HEK293T (cell line): ENCODE measurements around the gene EPSTI1.
"Not testable (repeated sequence)": the region's sequence is repeated elsewhere in the genome, so short reads cannot be mapped to it uniquely, and the experiment has no call there.

Experiments used
- CTCF ChIA-PET: fragments of 350-600 bp; formaldehyde crosslinking; extraction: SDS; loops from one replicate; lab custom pipeline; 2021; ENCODE audit warnings: antibody characterized with exemption, inconsistent platforms; lab: Yijun Ruan, JAX
- POLR2A ChIA-PET: fragments of 350-600 bp; formaldehyde crosslinking; extraction: SDS; loops from one replicate; lab custom pipeline; 2020; ENCODE audit warnings: antibody characterized with exemption, inconsistent platforms; lab: Yijun Ruan, JAX
- DNase-seq: peaks from one replicate; pipeline ENCODE4 v3.0.0; 2012; ENCODE audit warnings: mixed read lengths; ENCODE audit errors: extremely low spot score
- ARNT ChIP-seq: fragments of 450-650 bp; IDR thresholded peaks from 2 replicates; pipeline ENCODE4 v1.6.1; 2017; ENCODE audit warnings: mild to moderate bottlenecking
- BHLHE40 ChIP-seq: fragments of 450-650 bp; IDR thresholded peaks from 2 replicates; pipeline ENCODE4 v1.6.1; 2016; ENCODE audit warnings: mild to moderate bottlenecking, moderate library complexity, borderline replicate concordance
- CTBP1 ChIP-seq: fragments of 450-650 bp; IDR thresholded peaks from 2 replicates; pipeline ENCODE4 v1.6.1; 2016; ENCODE audit warnings: borderline replicate concordance
- ELF4 ChIP-seq: fragments of 450-650 bp; IDR thresholded peaks from 2 replicates; pipeline ENCODE4 v1.6.1; 2017; ENCODE audit warnings: antibody characterized with exemption
- FOXA1 ChIP-seq: fragments of 450-650 bp; IDR thresholded peaks from 2 replicates; pipeline ENCODE4 v1.6.1; 2016; ENCODE audit warnings: mild to moderate bottlenecking
- FOXK2 ChIP-seq: fragments of 450-650 bp; IDR thresholded peaks from 2 replicates; pipeline ENCODE4 v1.6.1; 2016; ENCODE audit warnings: mild to moderate bottlenecking
- FOXM1 ChIP-seq: fragments of 450-650 bp; IDR thresholded peaks from 2 replicates; pipeline ENCODE4 v1.6.1; 2017; ENCODE audit warnings: mild to moderate bottlenecking, borderline replicate concordance
- HDGF ChIP-seq: fragments of 450-650 bp; IDR thresholded peaks from 2 replicates; pipeline ENCODE4 v1.6.1; 2017; ENCODE audit warnings: antibody characterized with exemption, borderline replicate concordance
- L3MBTL2 ChIP-seq: fragments of 450-650 bp; conservative IDR thresholded peaks from 2 replicates; pipeline ENCODE4 v1.6.1; 2016; ENCODE audit warnings: mild to moderate bottlenecking
- LEF1 ChIP-seq: fragments of 450-650 bp; IDR thresholded peaks from 2 replicates; pipeline ENCODE4 v1.6.1; 2017; ENCODE audit warnings: mild to moderate bottlenecking, borderline replicate concordance
- NFRKB ChIP-seq: fragments of 450-650 bp; IDR thresholded peaks from 2 replicates; pipeline ENCODE4 v1.6.1; 2016; ENCODE audit warnings: mild to moderate bottlenecking, moderate library complexity
- PKNOX1 ChIP-seq: fragments of 450-650 bp; IDR thresholded peaks from 2 replicates; pipeline ENCODE4 v1.6.1; 2016
- SP1 ChIP-seq: fragments of 450-650 bp; IDR thresholded peaks from 2 replicates; pipeline ENCODE4 v1.6.1; 2017
- SUZ12 ChIP-seq: fragments of 450-650 bp; IDR thresholded peaks from 2 replicates; pipeline ENCODE4 v1.6.1; 2016; ENCODE audit warnings: mild to moderate bottlenecking
- TARDBP ChIP-seq: fragments of 450-650 bp; IDR thresholded peaks from 2 replicates; pipeline ENCODE4 v1.6.1; 2016
- ZNF384 ChIP-seq: fragments of 450-650 bp; IDR thresholded peaks from 2 replicates; pipeline ENCODE4 v1.6.1; 2016

Gene EPSTI1, protein sequence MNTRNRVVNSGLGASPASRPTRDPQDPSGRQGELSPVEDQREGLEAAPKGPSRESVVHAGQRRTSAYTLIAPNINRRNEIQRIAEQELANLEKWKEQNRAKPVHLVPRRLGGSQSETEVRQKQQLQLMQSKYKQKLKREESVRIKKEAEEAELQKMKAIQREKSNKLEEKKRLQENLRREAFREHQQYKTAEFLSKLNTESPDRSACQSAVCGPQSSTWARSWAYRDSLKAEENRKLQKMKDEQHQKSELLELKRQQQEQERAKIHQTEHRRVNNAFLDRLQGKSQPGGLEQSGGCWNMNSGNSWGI

DNA sequence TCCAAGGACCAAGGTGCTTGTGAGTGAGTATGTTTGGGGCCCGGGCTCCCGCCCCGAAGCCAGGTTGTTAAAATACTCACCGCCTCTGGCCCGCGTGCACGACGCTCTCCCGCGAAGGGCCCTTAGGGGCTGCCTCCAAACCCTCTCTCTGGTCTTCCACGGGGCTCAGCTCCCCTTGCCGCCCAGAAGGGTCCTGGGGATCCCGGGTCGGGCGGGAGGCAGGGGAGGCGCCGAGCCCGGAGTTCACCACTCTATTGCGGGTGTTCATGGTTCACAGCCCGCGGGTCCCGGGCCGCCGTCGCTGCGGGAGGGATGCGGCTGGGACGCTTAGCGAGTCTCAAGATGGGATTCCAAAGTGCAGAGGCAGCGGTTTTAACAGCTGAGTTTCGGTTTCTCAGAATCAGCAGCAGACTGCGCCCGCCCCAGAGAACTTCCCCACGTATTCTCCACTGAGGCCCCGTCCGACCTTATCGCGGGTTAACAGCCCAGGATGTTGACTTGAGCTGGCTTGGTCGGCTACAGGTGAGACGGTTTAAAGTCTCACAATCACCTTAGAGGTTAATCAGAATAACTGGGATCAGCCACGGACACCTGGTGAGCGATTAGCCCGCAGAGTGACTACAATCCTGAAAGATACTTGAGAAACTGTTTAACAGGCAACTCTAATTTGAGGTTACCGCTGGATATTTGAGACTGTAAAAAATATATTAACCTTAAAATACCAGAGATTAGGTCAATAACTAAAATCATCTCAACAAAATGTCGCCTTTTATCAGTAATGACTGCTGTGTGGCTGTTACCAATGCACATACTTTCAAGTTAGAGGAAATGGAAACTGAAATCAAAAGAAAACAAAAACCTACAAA lies at the start of gene EPSTI1:
Gene EPSTI1 (minus strand): TSS at position 344 of the 866 bp plus-strand sequence. CDS start 76 bp downstream, at position 268.
- peak; percentile 57 for DNase-seq
- ChIA-PET CTCF (interaction anchor here (1.1 kb wide), 1 partner anchor 22 kb away, joined by 4 read pairs; no protein-coding TSS in a partner anchor), POLR2A (interaction anchor here (0.6 kb wide), 1 partner anchor 149 kb away, joined by 3 read pairs; no protein-coding TSS in a partner anchor)
- peak; percentile 94 for TF ChIP-seq L3MBTL2
- no peak for TF ChIP-seq ARNT
- no peak for TF ChIP-seq PKNOX1
- TF ChIP-seq LEF1: no peak

GRCh38 chr13:43041369-43041921 lies 49.4 kb upstream of the EPSTI1 start:
- ChIA-PET POLR2A (no interaction called here), CTCF (no interaction called here)
- TF ChIP-seq TARDBP: no peak
- TF ChIP-seq CTBP1: no peak
- no peak for TF ChIP-seq ZNF384
- TF ChIP-seq FOXK2: no peak
- no peak for TF ChIP-seq LEF1
- TF ChIP-seq SP1: no peak
- TF ChIP-seq FOXM1: no peak
- no peak for TF ChIP-seq L3MBTL2
- TF ChIP-seq NFRKB: no peak
- no peak for TF ChIP-seq PKNOX1
- no peak for TF ChIP-seq BHLHE40
- no peak for TF ChIP-seq HDGF
- TF ChIP-seq ELF4: no peak
- TF ChIP-seq ARNT: no peak
- no peak for TF ChIP-seq FOXA1
- no peak for TF ChIP-seq SUZ12
- DNase-seq: no peak

DNA sequence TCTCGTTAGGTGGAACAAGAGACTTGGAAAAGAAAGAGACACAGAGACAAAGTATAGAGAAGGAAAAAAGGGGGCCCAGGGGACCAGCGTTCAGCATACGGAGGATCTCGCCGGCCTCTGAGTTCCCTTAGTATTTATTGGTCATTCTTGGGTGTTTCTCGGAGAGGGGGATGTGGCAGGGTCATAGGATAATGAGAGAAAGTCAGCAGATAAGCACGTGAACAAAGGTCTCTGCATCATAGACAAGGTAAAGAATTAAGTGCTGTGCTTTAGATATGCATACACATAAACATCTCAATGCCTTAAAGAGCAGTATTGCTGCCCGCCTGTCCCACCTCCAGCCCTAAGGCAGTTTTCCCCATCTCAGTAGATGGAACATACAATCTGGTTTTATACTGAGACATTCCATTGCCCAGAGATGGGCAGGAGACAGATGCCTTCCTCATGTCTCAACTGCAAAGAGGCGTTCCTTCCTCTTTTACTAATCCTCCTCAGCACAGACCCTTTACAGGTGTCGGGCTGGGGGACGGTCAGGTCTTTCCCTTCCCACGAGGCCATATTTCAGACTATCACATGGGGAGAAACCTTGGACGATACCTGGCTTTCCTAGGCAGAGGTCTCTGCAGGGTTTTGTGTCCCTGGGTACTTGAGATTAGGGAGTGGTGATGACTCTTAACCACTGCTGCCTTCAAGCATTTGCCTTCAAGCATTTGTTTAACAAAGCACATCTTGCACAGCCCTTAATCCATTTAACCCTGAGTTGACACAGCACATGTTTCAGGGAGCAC lies 48.7 kb upstream of the EPSTI1 start:
- CTCF ChIA-PET, POLR2A ChIA-PET, DNase-seq: not testable (repeated sequence)

DNA sequence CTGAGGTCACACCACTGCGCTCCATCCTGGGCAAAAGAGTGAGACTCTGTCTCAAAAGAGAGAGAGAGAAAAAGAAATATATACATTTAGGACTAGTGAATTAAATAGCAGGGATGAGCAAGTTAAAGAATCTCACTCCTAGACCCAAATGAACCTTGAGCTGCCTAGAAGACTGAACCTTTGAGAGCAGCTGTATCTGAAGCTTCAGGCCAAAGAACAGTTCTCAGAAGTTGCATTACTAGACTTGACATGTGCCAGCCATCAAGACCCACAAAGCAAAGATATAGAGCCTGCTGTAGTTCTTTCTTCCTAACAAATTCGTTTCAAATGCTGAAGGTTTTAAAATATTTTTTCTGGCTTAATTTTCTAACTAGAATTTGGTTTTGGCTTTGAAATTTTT lies 47.9 kb upstream of the EPSTI1 start:
- ChIA-PET CTCF (no interaction called here), POLR2A (no interaction called here)
- TF ChIP-seq LEF1: no peak
- no peak for TF ChIP-seq ZNF384
- no peak for TF ChIP-seq L3MBTL2
- TF ChIP-seq ELF4: no peak
- TF ChIP-seq BHLHE40: no peak
- TF ChIP-seq FOXK2: no peak
- TF ChIP-seq ARNT: no peak
- no peak for TF ChIP-seq HDGF
- TF ChIP-seq NFRKB: no peak
- no peak for TF ChIP-seq FOXA1
- no peak for TF ChIP-seq FOXM1
- no peak for TF ChIP-seq SUZ12
- TF ChIP-seq SP1: no peak
- TF ChIP-seq TARDBP: no peak
- no peak for TF ChIP-seq PKNOX1
- DNase-seq: no peak

GRCh38 chr13:43036351-43037250 lies 44.6 kb upstream of the EPSTI1 start:
- ChIA-PET CTCF (interaction anchor here (0.8 kb wide), 1 partner anchor 67 kb away, joined by 3 read pairs; no protein-coding TSS in a partner anchor), POLR2A (no interaction called here)
- no peak for DNase-seq
- no peak for TF ChIP-seq HDGF
- no peak for TF ChIP-seq TARDBP
- TF ChIP-seq FOXM1: no peak
- no peak for TF ChIP-seq ARNT
- TF ChIP-seq CTBP1: no peak
- TF ChIP-seq ZNF384: no peak
- no peak for TF ChIP-seq FOXK2
- no peak for TF ChIP-seq SUZ12
- no peak for TF ChIP-seq LEF1
- TF ChIP-seq PKNOX1: no peak
- no peak for TF ChIP-seq FOXA1
- TF ChIP-seq BHLHE40: no peak
- no peak for TF ChIP-seq L3MBTL2
- no peak for TF ChIP-seq NFRKB
- no peak for TF ChIP-seq SP1
- TF ChIP-seq ELF4: no peak
